Smooth muscle cell (in vitro differentiated cells): ENCODE results near the gene SMOC2. TPM values are rescaled to one million over a fixed set of nuclear protein-coding genes. Genes with fewer than 3 reads are reported as not detected.

Source experiments
- DNase-seq: peaks from one replicate; lab custom pipeline; 2025; ENCODE audit not compliant: unreplicated experiment; lab: John Stamatoyannopoulos, UW
- H2AFZ ChIP-seq: fragments of 200-600 bp; sonication (generic); 2 replicates; pipeline ENCODE4 v1.6.0; 2016; ENCODE audit warnings: antibody characterized with exemption, low read depth, mild to moderate bottlenecking
- H3F3A ChIP-seq: fragments of 200-600 bp; sonication (generic); 2 replicates; pipeline ENCODE4 v1.6.0; 2017; ENCODE audit warnings: antibody characterized with exemption, low read depth
- H3K27ac ChIP-seq: fragments of 200-600 bp; sonication (generic); 2 replicates; pipeline ENCODE4 v1.5.1; 2016; ENCODE audit warnings: low read depth, mild to moderate bottlenecking
- H3K27me3 ChIP-seq: fragments of 200-600 bp; sonication (generic); 2 replicates; pipeline ENCODE4 v1.6.1; 2016; ENCODE audit warnings: low read depth, mild to moderate bottlenecking
- H3K36me3 ChIP-seq: fragments of 200-600 bp; sonication (generic); 2 replicates; pipeline ENCODE4 v1.5.1; 2016; ENCODE audit warnings: low read depth
- H3K4me1 ChIP-seq: fragments of 200-600 bp; sonication (generic); 2 replicates; pipeline ENCODE4 v1.5.1; 2016; ENCODE audit warnings: low read depth
- H3K4me2 ChIP-seq: fragments of 200-600 bp; sonication (generic); 2 replicates; pipeline ENCODE4 v1.6.0; 2016; ENCODE audit warnings: mild to moderate bottlenecking
- H3K4me3 ChIP-seq: fragments of 200-600 bp; sonication (generic); 2 replicates; pipeline ENCODE4 v1.5.1; 2016; ENCODE audit warnings: mild to moderate bottlenecking
- H3K79me2 ChIP-seq: fragments of 200-600 bp; sonication (generic); 2 replicates; pipeline ENCODE4 v1.6.0; 2016; ENCODE audit warnings: low read depth, mild to moderate bottlenecking
- H3K9ac ChIP-seq: fragments of 200-600 bp; sonication (generic); 2 replicates; pipeline ENCODE4 v1.6.0; 2016; ENCODE audit warnings: low read depth
- H3K9me3 ChIP-seq: fragments of 200-600 bp; sonication (generic); replicated peaks from 2 replicates; pipeline ENCODE4 v1.5.1; 2016; ENCODE audit warnings: low read depth
- H4K20me1 ChIP-seq: fragments of 200-600 bp; sonication (generic); 2 replicates; pipeline ENCODE4 v1.6.0; 2016; ENCODE audit warnings: low read depth
- CTCF ChIP-seq: fragments of 200-600 bp; sonication (generic); IDR thresholded peaks from 2 replicates; pipeline ENCODE4 v1.5.1; 2017; ENCODE audit warnings: borderline replicate concordance, mild to moderate bottlenecking, antibody characterized with exemption; ENCODE audit not compliant: insufficient read depth, poor library complexity, severe bottlenecking
- WGBS: methylation state at CpG from one replicate; pipeline ENCODE4 v1.1.7; 2016; ENCODE audit warnings: low lambda C conversion rate; 5-methylcytosine and 5-hydroxymethylcytosine counted together
- polyA plus RNA-seq: library from polyadenylated mRNA; unstranded; fragments of >200 nt; fragmentation: Nextera tagmentation; extraction: Ambion mirVana; gene quantifications from 2 replicates; pipeline ENCODE4 v1.2.1, GENCODE V29; 2016
- total RNA-seq: library from RNA; depleted of rRNA; stranded (reverse); fragments of >200 nt; gene quantifications from 2 replicates; pipeline ENCODE4 v1.2.3, GENCODE V29; 2014

SMOC2 gene
- total and polyA plus RNA-seq, 2 experiments from 2014 or later, result 0.63 to 1.2 TPM

DNA sequence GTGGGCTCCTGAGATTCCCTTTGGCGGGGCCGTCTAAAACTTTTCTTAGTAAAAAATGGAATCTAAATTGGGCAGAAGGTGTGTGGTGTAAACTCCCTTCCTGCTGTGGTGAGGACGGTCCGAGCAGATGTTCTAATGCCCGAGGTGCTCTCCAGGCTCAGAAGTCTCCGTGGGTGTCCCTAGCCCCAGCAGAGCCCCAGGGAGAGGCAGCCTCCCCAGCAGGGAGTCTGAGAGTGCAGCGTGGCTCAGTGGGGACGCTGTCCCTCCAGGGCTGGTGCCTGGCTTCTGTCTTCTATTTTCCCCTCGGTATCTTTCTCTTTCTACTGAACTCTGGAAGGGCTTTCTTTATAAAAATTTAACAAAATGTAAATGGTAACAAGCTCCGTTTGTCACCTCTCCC, 208.2 kb downstream of the SMOC2 start:
- Histone ChIP-seq H3F3A (no peaks in the 10 kb centered on the region), H3K4me1 (no peaks in the 10 kb centered on the region), H4K20me1 (no peaks in the 10 kb centered on the region), H3K4me3 (no peak overlapping the region), H2AFZ (no peak overlapping the region), H3K27ac (no peak overlapping the region), H3K27me3 (peaks cover 24% of the 10 kb centered on the region), H3K36me3 (no peaks in the 10 kb centered on the region), H3K9ac (no peak overlapping the region), H3K9me3 (no peaks in the 10 kb centered on the region), H3K79me2 (no peaks in the 10 kb centered on the region), H3K4me2 (no peak overlapping the region)
- TF ChIP-seq CTCF, result no peak
- DNase-seq, result no peak
- 61% methylated on average over 10 of the region's 10 CpGs for WGBS

DNA sequence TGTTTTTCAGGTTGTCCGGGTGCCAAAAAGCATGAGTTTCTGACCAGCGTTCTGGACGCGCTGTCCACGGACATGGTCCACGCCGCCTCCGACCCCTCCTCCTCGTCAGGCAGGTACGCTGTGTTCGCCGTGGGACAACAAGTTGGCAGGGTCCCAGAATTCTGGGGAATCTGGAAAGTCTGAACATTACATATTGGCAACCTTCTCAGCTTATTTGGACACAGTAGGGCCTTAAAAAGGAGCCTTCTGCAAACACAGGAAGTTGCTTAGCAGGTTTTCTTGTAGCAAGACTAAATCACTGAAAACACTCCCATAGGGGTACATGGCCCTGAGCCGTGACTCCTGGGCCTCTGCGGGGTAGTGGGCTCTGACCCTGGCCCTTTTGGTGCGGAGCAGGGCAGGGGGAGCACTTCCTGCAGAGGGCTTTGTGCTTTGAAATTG, 209.7 kb downstream of the SMOC2 start:
- no peaks in the 10 kb centered on the region for H4K20me1 ChIP-seq
- no peak overlapping the region for H3K4me2 ChIP-seq
- no peaks in the 10 kb centered on the region for H3K4me1 ChIP-seq
- no peaks in the 10 kb centered on the region for H3K36me3 ChIP-seq
- H3K4me3 ChIP-seq, result no peak overlapping the region
- H2AFZ ChIP-seq, result no peak overlapping the region
- H3K27me3 ChIP-seq, result peaks cover 24% of the 10 kb centered on the region
- no peak for DNase-seq
- H3K9ac ChIP-seq, result no peak overlapping the region
- WGBS, result 96% methylated on average over 15 of the region's 15 CpGs
- no peaks in the 10 kb centered on the region for H3F3A ChIP-seq
- TF ChIP-seq CTCF, result no peak
- no peak overlapping the region for H3K27ac ChIP-seq
- no peaks in the 10 kb centered on the region for H3K79me2 ChIP-seq
- H3K9me3 ChIP-seq, result no peaks in the 10 kb centered on the region

- Histone ChIP-seq H3F3A (no peaks in the 10 kb centered on the region), H3K27me3 (no peaks in the 10 kb centered on the region), H4K20me1 (no peaks in the 10 kb centered on the region), H3K4me3 (no peak overlapping the region), H3K27ac (no peak overlapping the region), H3K36me3 (no peaks in the 10 kb centered on the region), H2AFZ (no peak overlapping the region), H3K4me1 (no peaks in the 10 kb centered on the region), H3K4me2 (no peak overlapping the region), H3K79me2 (no peaks in the 10 kb centered on the region), H3K9me3 (no peaks in the 10 kb centered on the region), H3K9ac (no peak overlapping the region)
- 96% methylated on average over 13 of the region's 14 CpGs for WGBS
- no peak for TF ChIP-seq CTCF
- no peak for DNase-seq
Observed at GRCh38 chr6:168655462-168656152, 214.6 kb downstream of the SMOC2 start.

DNA sequence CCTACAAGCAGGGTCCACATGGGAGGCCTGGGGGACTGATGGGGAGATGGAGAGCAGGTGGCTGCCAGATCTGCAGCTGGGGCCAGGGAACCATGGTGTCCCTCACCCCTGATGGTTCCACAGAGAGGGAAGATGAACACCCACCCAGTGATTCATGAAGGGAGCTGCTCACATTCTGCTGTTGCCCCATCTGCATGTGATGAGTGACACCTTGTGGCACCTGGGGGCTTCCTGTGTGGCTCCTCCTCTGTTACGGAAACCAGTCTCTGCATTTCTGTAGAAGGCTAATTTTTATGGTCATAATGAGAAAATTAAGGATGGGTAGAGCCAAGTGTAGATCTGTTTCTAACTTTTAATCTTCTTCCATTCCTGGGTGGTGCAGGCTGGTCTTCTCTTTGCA, 217.1 kb downstream of the SMOC2 start:
- Histone ChIP-seq H3K4me1 (no peaks in the 10 kb centered on the region), H3K4me3 (no peak overlapping the region), H4K20me1 (no peaks in the 10 kb centered on the region), H3K27ac (no peak overlapping the region), H3K4me2 (no peak overlapping the region), H3K27me3 (peaks cover 5% of the 10 kb centered on the region), H3F3A (no peaks in the 10 kb centered on the region), H3K9me3 (no peaks in the 10 kb centered on the region), H3K9ac (no peak overlapping the region), H3K36me3 (no peaks in the 10 kb centered on the region), H3K79me2 (no peaks in the 10 kb centered on the region), H2AFZ (no peak overlapping the region)
- 91% methylated on average over 1 of the region's 1 CpG for WGBS
- no peak for DNase-seq
- no peak for TF ChIP-seq CTCF
